Progenitor cell of endocrine pancreas (in vitro differentiated cells): ENCODE measurements around the gene LYPD6B. TPM values are rescaled to one million over a fixed set of nuclear protein-coding genes. Genes with fewer than 3 reads are reported as not detected.

Experiments
- DNase-seq: peaks from one replicate; pipeline ENCODE4 v3.0.0; 2021; ENCODE audit warnings: low spot score; ENCODE audit not compliant: unreplicated experiment
- H3K27ac Mint-ChIP-seq: 2 replicates; pipeline ENCODE4 v1.8.0; 2021; ENCODE audit warnings: mild to moderate bottlenecking, moderate library complexity, mixed read lengths
- H3K27me3 Mint-ChIP-seq: 2 replicates; pipeline ENCODE4 v1.8.0; 2021; ENCODE audit warnings: mixed read lengths
- H3K36me3 Mint-ChIP-seq: 2 replicates; pipeline ENCODE4 v1.8.0; 2022; ENCODE audit warnings: mixed read lengths; ENCODE audit not compliant: insufficient read depth
- H3K4me1 Mint-ChIP-seq: 2 replicates; pipeline ENCODE4 v1.8.0; 2021; ENCODE audit warnings: low read depth, mixed read lengths
- H3K4me3 Mint-ChIP-seq: 2 replicates; pipeline ENCODE4 v1.8.0; 2021; ENCODE audit warnings: low read depth, mild to moderate bottlenecking, moderate library complexity, mixed read lengths
- H3K9me3 Mint-ChIP-seq: 2 replicates; pipeline ENCODE4 v1.8.0; 2021; ENCODE audit warnings: low read depth, mixed read lengths
- CTCF ChIP-seq: fragments of 200-600 bp; sonication (generic); IDR thresholded peaks from one replicate; pipeline ENCODE4 v1.5.0; 2021; ENCODE audit warnings: antibody characterized with exemption, mild to moderate bottlenecking; ENCODE audit not compliant: unreplicated experiment
- total RNA-seq: library from RNA; stranded (reverse); gene quantifications from 2 replicates; pipeline ENCODE4 v1.2.1, GENCODE V29; 2021

The LYPD6B gene
- total RNA-seq, 1 donor from 2014 or later = 140 TPM

- H3K4me1 Mint-ChIP-seq = peaks cover 42% of the 10 kb centered on the region
- TF ChIP-seq CTCF = no peak
- no peak for DNase-seq
- H3K27ac Mint-ChIP-seq = peak overlapping the region; percentile 92
- peaks cover 31% of the 10 kb centered on the region for H3K36me3 Mint-ChIP-seq
- peak overlapping the region; percentile 51 for H3K4me3 Mint-ChIP-seq
- peaks cover 23% of the 10 kb centered on the region for H3K9me3 Mint-ChIP-seq
- H3K27me3 Mint-ChIP-seq = no peaks in the 10 kb centered on the region
These were observed 3.0 kb downstream of the LYPD6B start for GRCh38 chr2:149041482-149041881.

GRCh38 chr2:149042881-149043280 lies 4.4 kb downstream of the LYPD6B start:
- H3K4me1 Mint-ChIP-seq = peaks cover 35% of the 10 kb centered on the region
- peaks cover 39% of the 10 kb centered on the region for H3K36me3 Mint-ChIP-seq
- TF ChIP-seq CTCF = no peak
- H3K27ac Mint-ChIP-seq = peak overlapping the region; percentile 56
- peak overlapping the region; percentile 51 for H3K4me3 Mint-ChIP-seq
- peaks cover 32% of the 10 kb centered on the region for H3K9me3 Mint-ChIP-seq
- H3K27me3 Mint-ChIP-seq = no peaks in the 10 kb centered on the region
- DNase-seq = no peak

GRCh38 chr2:149044500-149044899 lies 6.0 kb downstream of the LYPD6B start:
- TF ChIP-seq CTCF = no peak
- Mint-ChIP-seq H3K27me3 (no peaks in the 10 kb centered on the region), H3K27ac (no peak overlapping the region), H3K36me3 (peaks cover 44% of the 10 kb centered on the region), H3K4me1 (peaks cover 37% of the 10 kb centered on the region), H3K9me3 (peaks cover 34% of the 10 kb centered on the region), H3K4me3 (no peak overlapping the region)
- DNase-seq = no peak

GRCh38 chr2:149047118-149047517 lies 8.6 kb downstream of the LYPD6B start:
- Mint-ChIP-seq H3K4me1 (peaks cover 25% of the 10 kb centered on the region), H3K36me3 (peaks cover 40% of the 10 kb centered on the region), H3K9me3 (peaks cover 34% of the 10 kb centered on the region), H3K4me3 (no peak overlapping the region), H3K27ac (no peak overlapping the region), H3K27me3 (no peaks in the 10 kb centered on the region)
- TF ChIP-seq CTCF = no peak
- no peak for DNase-seq

- H3K4me3 Mint-ChIP-seq = no peak overlapping the region
- peaks cover 14% of the 10 kb centered on the region for H3K4me1 Mint-ChIP-seq
- no peak for TF ChIP-seq CTCF
- H3K27ac Mint-ChIP-seq = peak overlapping the region; percentile 21
- no peaks in the 10 kb centered on the region for H3K27me3 Mint-ChIP-seq
- DNase-seq = no peak
- peaks cover 39% of the 10 kb centered on the region for H3K36me3 Mint-ChIP-seq
- H3K9me3 Mint-ChIP-seq = peaks cover 28% of the 10 kb centered on the region
These were observed 10.6 kb downstream of the LYPD6B start for GRCh38 chr2:149049142-149049541.
